Middle frontal gyrus (tissue), 1 donor: ENCODE results near the gene MUSK.

ENCODE experiments used
- DNase-seq: peaks from one replicate; pipeline ENCODE4 v3.0.0-alpha.2; 2015; ENCODE audit warnings: low spot score; ENCODE audit errors: extremely low spot score

The MUSK gene

GRCh38 chr9:110850401-110851135, 182.0 kb downstream of the MUSK start:
- no peak for DNase-seq
